Stimulated activated CD4-positive, alpha-beta T cell treated with anti-CD3 and anti-CD28 coated beads, TNF-alpha, amount 100 ng/mL, for 24 hours (primary cell): ENCODE results near the gene COPRS.
"Not testable (repeated sequence)": the region's sequence is repeated elsewhere in the genome, so short reads cannot be mapped to it uniquely, and the experiment has no call there.

Experiments
- DNase-seq, 3 experiments: peaks; one replicate each; pipeline ENCODE4 v3.0.0-alpha.2; 2020; ENCODE audit warnings: low read depth in 3 of 3

Gene COPRS

GRCh38 chr17:31845291-31845690 lies 13.8 kb downstream of the COPRS start:
- no peak for DNase-seq

- DNase-seq = no peak
These were observed 15.8 kb downstream of the COPRS start for GRCh38 chr17:31843070-31843745.

- DNase-seq = peak; percentile 31 to 58 (median 45)
These were observed 16.6 kb downstream of the COPRS start for GRCh38 chr17:31842195-31843069.

GRCh38 chr17:31841850-31842194 lies 17.2 kb downstream of the COPRS start:
- no peak for DNase-seq

- no peak for DNase-seq
These were observed 20.3 kb downstream of the COPRS start for GRCh38 chr17:31838636-31839225.

GRCh38 chr17:31835984-31836383 lies 23.1 kb downstream of the COPRS start:
- DNase-seq = no peak

- no peak for DNase-seq
These were observed 24.6 kb downstream of the COPRS start for GRCh38 chr17:31834448-31834847.

- DNase-seq = no peak
These were observed 26.3 kb downstream of the COPRS start for GRCh38 chr17:31832746-31833145.

GRCh38 chr17:31830971-31831858 lies 27.8 kb downstream of the COPRS start:
- no peak for DNase-seq

- DNase-seq = no peak
These were observed 29.4 kb downstream of the COPRS start for GRCh38 chr17:31829649-31830048.

- DNase-seq = not testable (repeated sequence)
These were observed 30.1 kb downstream of the COPRS start for GRCh38 chr17:31828955-31829354.

- no peak for DNase-seq
These were observed 32.9 kb downstream of the COPRS start for GRCh38 chr17:31825961-31826691.

- no peak for DNase-seq
These were observed 34.2 kb downstream of the COPRS start for GRCh38 chr17:31824766-31825360.

GRCh38 chr17:31823014-31823413 lies 36.0 kb downstream of the COPRS start:
- DNase-seq = no peak

GRCh38 chr17:31820691-31821435 lies 38.2 kb downstream of the COPRS start:
- DNase-seq = no peak

- DNase-seq = no peak
These were observed 39.5 kb downstream of the COPRS start for GRCh38 chr17:31819578-31819977.

GRCh38 chr17:31818863-31819262 lies 40.2 kb downstream of the COPRS start:
- not testable (repeated sequence) for DNase-seq

- DNase-seq = no peak
These were observed 43.8 kb downstream of the COPRS start for GRCh38 chr17:31815212-31815730.

GRCh38 chr17:31811101-31811500 lies 47.9 kb downstream of the COPRS start:
- DNase-seq = no peak

- DNase-seq = not testable (repeated sequence)
These were observed 49.2 kb downstream of the COPRS start for GRCh38 chr17:31809876-31810275.
